ENCODE results near the gene NEUROD1.

NEUROD1 gene

GRCh38 chr2:181643151-181643550 lies 37.2 kb downstream of the NEUROD1 start:
- DNase-seq (ENCODE audit: low read depth in 1 of 2, low spot score in 1 of 2): no peak

- no peak for DNase-seq (ENCODE audit: low read depth in 1 of 2, low spot score in 1 of 2)
These were observed 38.2 kb downstream of the NEUROD1 start for GRCh38 chr2:181642086-181642485.

- DNase-seq (ENCODE audit: low read depth in 1 of 2, low spot score in 1 of 2): no peak
These were observed 40.6 kb downstream of the NEUROD1 start for GRCh38 chr2:181639686-181640085.

- no peak for DNase-seq (ENCODE audit: low read depth in 1 of 2, low spot score in 1 of 2)
These were observed 47.5 kb downstream of the NEUROD1 start for GRCh38 chr2:181632733-181633401.

GRCh38 chr2:181628590-181629585 lies 51.4 kb downstream of the NEUROD1 start:
- no peak for DNase-seq (ENCODE audit: low read depth in 1 of 2, low spot score in 1 of 2)

- no peak for DNase-seq (ENCODE audit: low read depth in 1 of 2, low spot score in 1 of 2)
These were observed 52.8 kb downstream of the NEUROD1 start for GRCh38 chr2:181627545-181627944.

GRCh38 chr2:181626671-181627070 lies 53.6 kb downstream of the NEUROD1 start:
- DNase-seq (ENCODE audit: low read depth in 1 of 2, low spot score in 1 of 2): no peak
